ENCODE results near the gene ZNF148.

ZNF148 gene

DNA sequence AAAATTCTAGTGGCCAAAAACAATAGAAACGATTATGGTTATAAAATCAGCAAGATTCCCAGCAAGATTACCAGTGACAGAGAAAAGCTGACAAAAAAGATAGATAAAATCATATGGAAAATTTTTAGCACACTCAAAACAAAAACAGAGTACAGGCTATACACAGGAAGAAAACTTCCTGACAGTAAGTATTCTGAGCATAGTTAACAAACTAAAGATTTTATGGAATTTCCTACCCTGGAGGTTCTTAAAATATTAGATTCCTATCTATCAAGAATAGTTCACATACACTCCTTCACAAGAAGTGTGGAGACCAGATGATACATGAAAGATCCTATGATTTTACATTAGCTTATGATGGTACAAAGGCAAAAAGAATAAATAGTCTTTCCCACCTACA lies 50.8 kb downstream of the ZNF148 start:
- in situ Hi-C loops (cut with MboI; ENCODE audit: low sequenced_read_pairs, unreplicated experiment), result no loop called here
- TF ChIP-seq, protein P1, sequence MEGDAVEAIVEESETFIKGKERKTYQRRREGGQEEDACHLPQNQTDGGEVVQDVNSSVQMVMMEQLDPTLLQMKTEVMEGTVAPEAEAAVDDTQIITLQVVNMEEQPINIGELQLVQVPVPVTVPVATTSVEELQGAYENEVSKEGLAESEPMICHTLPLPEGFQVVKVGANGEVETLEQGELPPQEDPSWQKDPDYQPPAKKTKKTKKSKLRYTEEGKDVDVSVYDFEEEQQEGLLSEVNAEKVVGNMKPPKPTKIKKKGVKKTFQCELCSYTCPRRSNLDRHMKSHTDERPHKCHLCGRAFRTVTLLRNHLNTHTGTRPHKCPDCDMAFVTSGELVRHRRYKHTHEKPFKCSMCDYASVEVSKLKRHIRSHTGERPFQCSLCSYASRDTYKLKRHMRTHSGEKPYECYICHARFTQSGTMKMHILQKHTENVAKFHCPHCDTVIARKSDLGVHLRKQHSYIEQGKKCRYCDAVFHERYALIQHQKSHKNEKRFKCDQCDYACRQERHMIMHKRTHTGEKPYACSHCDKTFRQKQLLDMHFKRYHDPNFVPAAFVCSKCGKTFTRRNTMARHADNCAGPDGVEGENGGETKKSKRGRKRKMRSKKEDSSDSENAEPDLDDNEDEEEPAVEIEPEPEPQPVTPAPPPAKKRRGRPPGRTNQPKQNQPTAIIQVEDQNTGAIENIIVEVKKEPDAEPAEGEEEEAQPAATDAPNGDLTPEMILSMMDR (IDR thresholded peaks at IDR 0.05; ENCODE audit: borderline replicate concordance, control extremely low read depth, extremely low read depth, insufficient read depth, missing control alignments), result no peak
- no peak for DNase-seq (ENCODE audit: low spot score)

DNA sequence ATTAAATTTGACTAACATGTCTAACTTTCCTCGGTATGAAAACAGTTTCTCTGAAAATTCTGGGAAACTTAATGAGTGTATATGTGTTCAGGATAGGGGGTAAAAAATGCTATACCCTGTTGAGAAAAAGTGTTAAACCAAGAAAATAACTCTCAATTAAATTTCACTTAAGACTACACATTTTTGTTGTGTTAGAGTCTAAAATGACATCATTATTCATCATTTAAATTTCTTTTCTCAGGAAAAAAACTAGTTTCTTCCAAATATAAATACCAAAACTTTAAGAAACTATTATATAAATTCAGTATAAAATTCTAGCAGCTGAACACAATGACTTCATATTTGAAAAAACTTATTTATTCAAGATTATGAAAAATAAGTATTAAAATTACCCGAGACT lies 52.2 kb downstream of the ZNF148 start:
- DNase-seq (ENCODE audit: low spot score), result no peak
- TF ChIP-seq, protein P1 (IDR thresholded peaks at IDR 0.05; ENCODE audit: borderline replicate concordance, control extremely low read depth, extremely low read depth, insufficient read depth, missing control alignments), result no peak
- in situ Hi-C loops (cut with MboI; ENCODE audit: low sequenced_read_pairs, unreplicated experiment), result no loop called here

DNA sequence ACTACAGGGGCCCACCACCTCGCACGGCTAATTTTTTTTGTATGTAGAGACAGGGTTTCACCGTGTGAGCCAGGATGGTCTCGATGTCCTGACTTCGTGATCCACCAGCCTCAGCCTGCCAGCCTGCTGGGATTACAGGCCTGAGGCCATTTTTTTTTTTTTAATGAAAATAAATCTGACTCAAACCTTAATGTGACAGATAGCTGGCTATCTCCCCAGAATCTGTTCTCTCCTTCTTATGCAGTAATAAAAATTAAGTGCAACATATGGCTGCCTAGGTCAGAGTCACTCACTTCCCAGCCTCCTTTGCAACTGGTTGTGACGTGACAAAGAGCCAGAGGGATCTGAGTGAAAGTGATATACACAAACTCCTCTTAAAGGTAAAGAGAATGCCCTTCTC lies 53.0 kb downstream of the ZNF148 start:
- no peak for DNase-seq (ENCODE audit: low spot score)
- in situ Hi-C loops (cut with MboI; ENCODE audit: low sequenced_read_pairs, unreplicated experiment), result no loop called here
- TF ChIP-seq, protein P1 (IDR thresholded peaks at IDR 0.05; ENCODE audit: borderline replicate concordance, control extremely low read depth, extremely low read depth, insufficient read depth, missing control alignments), result no peak

DNA sequence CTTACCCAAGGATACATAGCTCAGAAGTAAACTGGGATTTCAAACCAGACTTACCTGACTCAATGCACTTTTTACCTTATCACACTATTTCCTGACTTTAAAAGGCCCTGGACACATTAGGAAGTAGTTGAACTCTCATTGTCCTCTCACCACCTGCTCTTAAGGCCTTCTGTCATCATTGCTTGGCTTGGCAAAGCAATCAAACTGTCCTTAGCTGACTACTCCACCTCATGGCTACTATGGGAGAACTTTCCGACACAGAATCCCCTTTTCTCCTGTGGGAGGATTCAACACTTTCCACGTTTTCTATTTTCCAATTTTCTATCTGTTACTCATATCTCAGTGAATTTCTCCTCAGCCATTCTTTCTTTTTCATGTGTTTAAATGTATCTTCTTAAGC lies 55.4 kb downstream of the ZNF148 start:
- in situ Hi-C loops (cut with MboI; ENCODE audit: low sequenced_read_pairs, unreplicated experiment), result no loop called here
- no peak for DNase-seq (ENCODE audit: low spot score)
- TF ChIP-seq, protein P1 (IDR thresholded peaks at IDR 0.05; ENCODE audit: borderline replicate concordance, control extremely low read depth, extremely low read depth, insufficient read depth, missing control alignments), result no peak

DNA sequence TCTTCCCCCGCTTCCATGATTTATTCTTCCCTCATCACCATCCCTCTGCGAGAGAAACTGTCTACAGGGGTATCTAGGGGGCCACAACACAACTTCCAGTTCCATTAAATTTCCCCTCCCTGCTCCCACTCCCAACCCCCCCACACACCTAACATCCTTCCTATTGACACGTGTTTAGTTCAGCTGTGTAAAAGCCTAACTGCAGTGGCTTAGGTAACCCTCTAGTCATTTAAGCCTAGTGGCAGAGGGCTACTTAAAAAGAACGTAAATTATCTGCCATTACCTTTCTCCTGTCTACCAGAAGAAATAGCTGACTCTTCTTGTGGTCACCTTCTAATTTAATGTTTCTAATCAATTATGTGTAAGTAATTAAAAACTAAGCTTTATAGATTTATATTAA lies 56.3 kb downstream of the ZNF148 start:
- DNase-seq (ENCODE audit: low spot score), result no peak
- in situ Hi-C loops (cut with MboI; ENCODE audit: low sequenced_read_pairs, unreplicated experiment), result no loop called here
- TF ChIP-seq, protein P1 (IDR thresholded peaks at IDR 0.05; ENCODE audit: borderline replicate concordance, control extremely low read depth, extremely low read depth, insufficient read depth, missing control alignments), result no peak

DNA sequence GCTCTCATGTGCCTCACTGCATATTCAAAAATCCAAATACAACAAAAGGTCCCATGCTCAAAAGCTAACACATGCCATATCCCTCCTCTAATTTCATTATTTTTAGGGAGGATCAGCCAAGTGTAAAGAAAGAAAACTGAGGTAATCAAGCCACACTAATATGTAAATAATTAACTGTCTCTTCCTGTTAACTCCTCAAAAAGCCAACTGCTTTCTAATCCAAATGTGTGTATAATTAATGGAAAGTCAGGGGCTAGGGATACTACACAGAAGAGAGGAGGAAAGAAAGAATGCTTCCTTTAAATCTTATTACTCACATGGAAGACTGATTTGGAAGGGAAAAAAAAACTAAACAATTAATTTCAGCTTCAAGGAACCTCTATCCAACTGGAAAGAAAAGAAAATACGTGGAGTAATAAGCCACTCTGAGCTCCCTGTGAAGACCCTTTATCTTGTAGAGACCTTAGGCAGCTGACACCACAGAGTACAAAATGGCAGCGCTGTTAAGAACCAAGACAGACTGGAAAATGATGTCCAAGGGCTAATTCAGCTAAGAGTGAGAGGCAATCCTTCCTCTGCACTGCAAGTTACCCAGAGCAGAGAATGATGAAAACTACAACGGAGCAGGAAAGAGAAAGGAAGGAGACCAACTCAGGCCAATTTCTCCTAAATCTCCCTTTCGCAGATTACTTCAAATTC lies 56.8 kb downstream of the ZNF148 start:
- in situ Hi-C loops (cut with MboI; ENCODE audit: low sequenced_read_pairs, unreplicated experiment), result no loop called here
- DNase-seq (ENCODE audit: low spot score), result no peak
- TF ChIP-seq, protein P1 (IDR thresholded peaks at IDR 0.05; ENCODE audit: borderline replicate concordance, control extremely low read depth, extremely low read depth, insufficient read depth, missing control alignments), result no peak

Measured in GM13976 (cell line).